Neural progenitor cell (in vitro differentiated cells): ENCODE results near the gene ZNF516.

Experiments used
- CTCF ChIP-seq: fragments of 200-600 bp; sonication (generic); IDR thresholded peaks from 2 replicates; pipeline ENCODE4 v1.5.1; 2017; ENCODE audit warnings: antibody characterized with exemption, mild to moderate bottlenecking
- EZH2 ChIP-seq: fragments of 200-600 bp; sonication (generic); IDR thresholded peaks from 2 replicates; pipeline ENCODE4 v1.6.1; 2017; ENCODE audit warnings: antibody characterized with exemption, mild to moderate bottlenecking, moderate library complexity
- EZH2phosphoT487 ChIP-seq: fragments of 200-600 bp; sonication (generic); IDR thresholded peaks from 2 replicates; pipeline ENCODE4 v1.6.1; 2017; ENCODE audit warnings: antibody characterized with exemption

GRCh38 chr18:76472829-76473228 lies 22.2 kb downstream of the ZNF516 start:
- TF ChIP-seq CTCF (no peak), EZH2 (no peak), EZH2phosphoT487 (no peak)
